NCI-H146 treated with DMSO at 0.1 percent for 48 hours (cell line): ENCODE measurements around the gene SLC41A3.

Experiments
- DNase-seq: peaks from one replicate; lab custom pipeline; 2025; ENCODE audit not compliant: unreplicated experiment; lab: John Stamatoyannopoulos, UW

SLC41A3 gene

DNA sequence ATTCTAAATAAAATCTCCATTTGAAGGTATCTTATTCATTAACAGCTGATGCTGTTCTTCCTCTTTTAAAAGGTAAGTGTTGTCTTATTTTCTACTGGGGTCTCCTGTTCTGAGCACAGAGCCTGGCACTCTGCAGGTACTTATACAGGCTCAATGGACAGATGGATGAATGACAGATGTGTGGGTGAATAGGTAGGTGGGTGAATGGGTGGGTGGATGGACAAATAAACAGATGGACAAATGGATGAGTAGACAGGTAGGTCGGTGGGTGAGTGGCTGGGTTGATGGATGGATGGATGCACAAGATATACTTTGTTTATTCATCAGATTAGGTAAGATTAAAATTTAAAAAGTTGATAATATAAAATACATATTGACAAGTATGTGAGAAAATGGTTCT is 53.5 kb downstream of the SLC41A3 start:
- no peak for DNase-seq

DNA sequence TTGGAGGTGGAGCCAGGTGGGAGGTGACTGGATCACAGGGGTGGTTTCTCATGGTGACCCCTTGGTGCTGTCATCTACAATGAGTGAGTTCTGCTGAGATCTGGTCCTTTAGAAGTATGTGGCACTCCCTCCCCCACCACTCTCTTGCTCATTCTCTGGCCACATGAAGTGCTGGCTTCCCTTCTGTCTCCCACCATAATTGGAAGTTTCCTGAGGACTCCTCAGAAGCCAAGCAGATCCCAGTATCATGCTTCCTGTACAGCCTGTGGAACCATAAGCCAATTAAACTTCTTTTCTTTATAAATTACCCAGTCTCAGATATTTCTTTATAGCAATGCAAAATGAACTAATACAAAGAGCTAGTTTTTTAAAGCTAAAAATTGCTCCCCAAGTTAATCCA is 54.7 kb downstream of the SLC41A3 start:
- DNase-seq: no peak

DNA sequence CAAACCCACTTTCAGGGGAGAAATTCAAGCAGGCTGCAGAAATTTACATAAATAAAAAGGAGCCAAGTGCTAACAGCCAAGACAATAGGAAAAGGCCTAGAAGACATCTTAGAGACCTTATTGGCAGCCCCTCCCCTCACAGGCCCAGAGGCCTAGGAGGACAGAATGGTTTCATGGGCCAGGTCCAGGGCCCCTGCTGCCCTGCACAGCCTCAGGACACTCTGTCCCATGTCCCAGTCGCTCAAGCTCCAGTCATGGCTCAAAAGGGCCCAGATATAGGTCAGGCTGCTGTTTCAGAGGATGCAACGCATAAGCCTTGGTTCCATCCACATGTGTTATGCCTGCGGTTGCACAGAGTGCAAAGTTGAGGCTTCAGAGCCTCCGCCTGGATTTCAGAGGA is 55.8 kb downstream of the SLC41A3 start:
- no peak for DNase-seq

GRCh38 chr3:126026761-126027160 is 57.2 kb downstream of the SLC41A3 start:
- no peak for DNase-seq

GRCh38 chr3:126026277-126026751 is 57.6 kb downstream of the SLC41A3 start:
- no peak for DNase-seq

- DNase-seq: no peak
Observed at GRCh38 chr3:126025862-126026261, 58.1 kb downstream of the SLC41A3 start.

DNA sequence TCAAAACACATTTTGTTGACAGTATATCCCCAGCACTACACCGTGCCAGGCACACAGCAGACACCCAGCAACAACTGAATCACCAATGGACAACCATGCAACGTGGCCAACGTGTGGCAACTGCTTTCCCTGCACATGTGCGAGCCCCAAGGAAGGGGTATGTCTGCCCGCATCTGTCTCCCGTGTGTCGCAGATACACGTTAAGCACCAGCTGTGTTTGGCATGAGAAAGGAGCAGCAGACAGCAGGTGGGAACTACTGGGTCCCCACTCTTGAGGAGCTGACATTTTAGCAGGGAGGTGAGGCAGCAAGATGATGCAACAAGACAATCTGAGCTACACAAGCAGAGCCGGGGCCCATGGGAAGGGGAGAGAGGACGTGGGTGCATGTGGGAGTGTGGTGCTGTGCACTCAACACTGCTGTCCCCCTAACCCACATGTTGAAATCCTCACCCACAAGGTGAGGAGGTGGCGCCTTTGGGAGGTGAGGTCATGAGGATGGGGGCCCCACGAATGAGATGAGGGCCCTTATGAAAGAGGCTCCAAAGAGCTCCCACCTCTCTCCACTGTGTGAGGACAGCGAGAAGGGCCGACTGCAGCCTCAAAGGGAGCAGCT is 58.7 kb downstream of the SLC41A3 start:
- DNase-seq: no peak

- no peak for DNase-seq
Observed at GRCh38 chr3:126024049-126024854, 59.7 kb downstream of the SLC41A3 start.

- no peak for DNase-seq
Observed at GRCh38 chr3:126023390-126023789, 60.5 kb downstream of the SLC41A3 start.

DNA sequence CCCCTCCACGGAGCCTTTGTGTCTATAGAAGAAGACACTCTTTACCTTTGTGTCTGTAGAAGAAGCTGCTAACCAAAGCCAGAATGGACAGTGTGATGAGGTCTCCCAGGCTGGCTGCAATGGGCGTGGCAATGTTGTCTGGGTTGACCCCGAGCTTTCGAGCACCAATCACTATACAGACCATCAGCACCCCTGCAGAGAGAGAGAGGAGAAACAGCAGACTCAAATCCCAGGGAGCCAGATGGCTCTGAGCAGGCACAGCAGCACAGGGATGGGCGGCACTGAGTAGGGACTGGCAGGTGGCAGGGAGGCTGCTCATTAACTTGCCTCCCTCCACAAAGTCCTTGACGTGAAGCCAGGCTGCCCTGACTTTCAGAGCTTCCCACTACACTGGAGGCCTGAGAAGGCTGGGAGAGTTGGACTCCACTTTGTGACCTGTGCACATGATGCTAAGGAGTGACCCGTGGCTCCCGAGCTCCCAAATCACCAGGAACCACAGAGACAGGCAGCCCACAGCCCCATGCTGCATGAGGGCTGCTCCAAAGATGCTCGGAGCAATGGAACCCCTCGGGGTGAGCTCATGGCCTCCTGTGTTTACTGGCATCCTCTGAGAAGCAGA is 61.1 kb downstream of the SLC41A3 start:
- DNase-seq: no peak

GRCh38 chr3:126021702-126022101 is 62.2 kb downstream of the SLC41A3 start:
- DNase-seq: no peak

GRCh38 chr3:126021224-126021623 is 62.7 kb downstream of the SLC41A3 start:
- no peak for DNase-seq

GRCh38 chr3:126019683-126020082 is 64.2 kb downstream of the SLC41A3 start:
- no peak for DNase-seq

DNA sequence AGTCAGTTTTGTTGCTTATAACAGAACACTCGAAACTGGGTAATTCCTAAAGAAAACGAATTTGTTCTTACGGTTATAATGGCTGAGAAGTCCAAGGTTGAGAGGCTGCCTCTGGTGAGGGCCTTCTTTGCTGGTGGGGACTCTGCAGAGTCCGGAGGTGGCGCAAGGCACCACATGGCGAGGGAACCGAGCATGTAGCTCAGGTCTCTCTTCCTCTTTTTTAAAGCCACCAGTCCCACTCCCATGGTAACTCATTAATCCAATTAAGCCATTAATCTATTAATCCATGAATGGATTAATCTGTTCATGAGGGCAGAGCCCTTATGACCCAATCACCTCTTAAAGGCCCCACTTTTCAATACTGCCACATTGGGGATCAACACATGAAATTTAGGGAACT is 64.9 kb downstream of the SLC41A3 start:
- DNase-seq: no peak

DNA sequence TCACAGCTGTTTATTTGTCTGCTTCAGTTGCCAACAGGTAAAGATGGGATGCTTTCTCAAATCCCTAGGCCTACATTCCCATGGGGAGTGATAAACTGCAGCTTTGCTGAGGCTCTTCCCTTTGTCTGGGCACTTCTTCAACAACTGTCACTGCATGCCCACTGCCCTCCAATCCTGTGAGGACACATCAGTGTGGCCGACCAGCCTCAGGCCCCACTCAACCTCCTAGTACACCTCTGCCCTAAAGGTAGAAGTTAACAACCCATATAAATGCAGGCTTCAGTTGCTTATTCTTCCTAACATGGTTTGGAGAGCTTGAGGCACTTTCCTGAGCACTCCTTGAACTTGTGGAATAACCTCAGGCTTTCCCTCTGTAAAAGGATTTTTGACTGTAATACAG is 65.4 kb downstream of the SLC41A3 start:
- DNase-seq: no peak

- no peak for DNase-seq
Observed at GRCh38 chr3:126017362-126017761, 66.6 kb downstream of the SLC41A3 start.

GRCh38 chr3:126016616-126017015 is 67.3 kb downstream of the SLC41A3 start:
- no peak for DNase-seq

- DNase-seq: no peak
Observed at GRCh38 chr3:126015075-126015474, 68.8 kb downstream of the SLC41A3 start.

DNA sequence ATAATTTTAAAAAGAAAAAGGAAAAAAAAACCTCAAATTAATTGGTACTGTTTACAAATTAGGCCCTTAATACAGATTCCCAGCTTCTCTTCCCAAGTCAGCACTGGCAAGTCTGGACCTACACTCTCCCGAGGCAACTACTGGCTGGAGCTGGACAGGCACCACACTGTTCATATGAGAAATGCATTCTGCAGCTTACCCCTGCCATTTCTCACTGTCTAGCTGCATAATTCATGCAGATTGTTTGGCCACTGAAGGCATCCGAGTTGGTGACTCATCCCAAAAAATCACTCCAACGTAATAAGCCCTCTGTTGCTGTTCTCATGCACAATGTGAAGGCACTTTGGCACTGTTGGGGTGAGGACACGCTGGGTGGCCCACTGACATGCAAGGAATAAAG is 69.7 kb downstream of the SLC41A3 start:
- no peak for DNase-seq

DNA sequence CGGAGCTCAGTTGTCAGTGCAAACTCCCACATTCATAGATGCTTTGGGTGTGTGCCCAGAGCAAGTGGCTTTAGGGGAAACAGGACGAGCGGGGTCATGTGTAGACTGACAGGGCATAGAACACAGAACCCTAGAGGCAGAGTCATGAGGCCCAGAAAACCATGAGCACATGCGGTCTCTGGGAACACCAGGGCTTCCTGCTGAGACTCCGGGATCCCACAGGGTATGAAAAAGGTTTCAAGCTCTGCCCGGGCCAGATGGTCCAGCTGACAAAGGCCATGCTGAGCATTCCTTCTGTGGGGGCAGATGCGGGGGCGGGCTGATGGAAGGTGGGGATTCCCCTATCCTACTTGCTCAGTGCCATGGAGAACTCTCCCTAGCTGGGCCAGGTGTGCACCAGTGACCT is 70.2 kb downstream of the SLC41A3 start:
- no peak for DNase-seq

DNA sequence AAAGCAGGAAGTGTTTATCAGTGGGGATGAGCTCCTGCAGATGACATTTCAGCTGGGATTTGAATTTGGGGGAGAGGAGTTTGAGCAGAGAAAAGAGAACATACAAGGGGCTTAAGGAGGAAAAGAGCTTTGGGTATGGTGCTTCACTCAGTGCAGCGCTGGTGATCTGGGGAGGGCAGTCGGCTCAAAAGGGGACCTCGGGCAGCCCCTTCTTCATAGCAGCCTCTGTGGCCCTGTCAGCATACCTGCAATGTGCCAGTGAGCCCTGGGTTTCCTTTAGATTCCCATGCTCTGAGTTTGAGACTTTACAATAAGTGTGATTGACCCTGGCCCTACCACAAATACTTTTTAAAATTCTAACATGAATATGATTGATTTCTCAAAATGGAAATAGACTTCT is 74.7 kb downstream of the SLC41A3 start:
- no peak for DNase-seq

DNA sequence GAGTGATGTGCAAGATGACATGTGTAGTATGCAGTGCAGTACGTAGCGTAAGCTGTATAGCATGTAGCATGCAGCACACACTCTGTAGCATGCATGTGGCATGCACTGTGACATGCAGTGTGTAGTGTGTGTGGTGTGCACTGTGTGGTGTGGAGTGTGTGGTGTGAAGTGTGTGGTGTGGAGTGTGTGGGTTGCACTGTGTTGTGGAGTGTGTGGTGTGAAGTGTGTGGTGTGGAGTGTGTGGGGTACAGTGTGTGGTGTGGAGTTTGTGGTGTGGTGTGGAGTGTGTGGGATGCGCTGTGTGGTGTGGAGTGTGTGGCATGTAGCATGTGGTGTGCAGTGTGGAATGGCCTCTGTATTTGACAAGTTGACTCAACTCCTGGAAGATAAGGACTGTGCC is 75.7 kb downstream of the SLC41A3 start:
- no peak for DNase-seq
